Activated T-helper 1 cell treated with anti-CD3 and anti-CD28 coated beads, Interleukin-12 subunit alpha, Interleukin-12 subunit beta, Interleukin-2, Interleukin-4 antibody, amounts not matched to agents 30 ng/mL and 10 ng/mL and 1 ng/mL, durations not matched to agents 14 hours and 24 hours and 36 hours (primary cell): ENCODE data around the gene UAP1. TPM values are rescaled to one million over a fixed set of nuclear protein-coding genes. Genes with fewer than 3 reads are reported as not detected.
"Not testable (repeated sequence)": the region's sequence is repeated elsewhere in the genome, so short reads cannot be mapped to it uniquely, and the experiment has no call there.

Experiments
- DNase-seq: peaks from one replicate; pipeline ENCODE4 v3.0.0; 2021; ENCODE audit warnings: low spot score
- H3K27ac Mint-ChIP-seq: one replicate; pipeline ENCODE4 v1.8.0; 2021; ENCODE audit warnings: mild to moderate bottlenecking, mixed read lengths
- H3K27me3 Mint-ChIP-seq: one replicate; pipeline ENCODE4 v1.8.0; 2022; ENCODE audit warnings: mild to moderate bottlenecking, moderate library complexity, mixed read lengths; ENCODE audit not compliant: insufficient read depth
- H3K36me3 Mint-ChIP-seq: one replicate; pipeline ENCODE4 v1.8.0; 2021; ENCODE audit warnings: low read depth, mixed read lengths
- H3K4me1 Mint-ChIP-seq: one replicate; pipeline ENCODE4 v1.8.0; 2021; ENCODE audit warnings: low read depth, mixed read lengths
- H3K4me3 Mint-ChIP-seq: one replicate; pipeline ENCODE4 v1.8.0; 2021; ENCODE audit warnings: mild to moderate bottlenecking, moderate library complexity, mixed read lengths
- H3K9me3 Mint-ChIP-seq: one replicate; pipeline ENCODE4 v1.8.0; 2021; ENCODE audit warnings: mixed read lengths
- intact Hi-C: fragments of 100-400 bp; cut with micrococcal nuclease; formaldehyde crosslinking; loops from one replicate; pipeline ENCODE4 v1.15.1; 2024
- total RNA-seq: library from RNA; stranded (reverse); gene quantifications from 2 replicates; pipeline ENCODE4 v1.2.3, GENCODE V29; 2022

The UAP1 gene
- total RNA-seq, 1 donor from 2014 or later: 43.2 TPM

GRCh38 chr1:162551969-162552683 is 9.4 kb upstream of the UAP1 start:
- no peak overlapping the region for H3K27ac Mint-ChIP-seq
- H3K36me3 Mint-ChIP-seq: no peaks in the 10 kb centered on the region
- H3K27me3 Mint-ChIP-seq: peaks cover 4% of the 10 kb centered on the region
- no peaks in the 10 kb centered on the region for H3K4me1 Mint-ChIP-seq
- no peaks in the 10 kb centered on the region for H3K9me3 Mint-ChIP-seq
- no peak for DNase-seq
- H3K4me3 Mint-ChIP-seq: no peak overlapping the region
- intact Hi-C loops: no loop called here

- no peak overlapping the region for H3K4me3 Mint-ChIP-seq
- no peak for DNase-seq
- no peaks in the 10 kb centered on the region for H3K4me1 Mint-ChIP-seq
- no peak overlapping the region for H3K27ac Mint-ChIP-seq
- H3K36me3 Mint-ChIP-seq: no peaks in the 10 kb centered on the region
- no peaks in the 10 kb centered on the region for H3K9me3 Mint-ChIP-seq
- intact Hi-C loops: no loop called here
- H3K27me3 Mint-ChIP-seq: peaks cover 4% of the 10 kb centered on the region
These were observed 8.8 kb upstream of the UAP1 start for GRCh38 chr1:162552684-162553252.

GRCh38 chr1:162554258-162554657 is 7.3 kb upstream of the UAP1 start:
- no peaks in the 10 kb centered on the region for H3K36me3 Mint-ChIP-seq
- H3K4me1 Mint-ChIP-seq: no peaks in the 10 kb centered on the region
- intact Hi-C loops: no loop called here
- H3K27ac Mint-ChIP-seq: no peak overlapping the region
- no peaks in the 10 kb centered on the region for H3K9me3 Mint-ChIP-seq
- H3K27me3 Mint-ChIP-seq: no peaks in the 10 kb centered on the region
- no peak for DNase-seq
- no peak overlapping the region for H3K4me3 Mint-ChIP-seq

- peaks cover 5% of the 10 kb centered on the region for H3K36me3 Mint-ChIP-seq
- no peaks in the 10 kb centered on the region for H3K27me3 Mint-ChIP-seq
- H3K27ac Mint-ChIP-seq: no peak overlapping the region
- H3K4me1 Mint-ChIP-seq: peaks cover 21% of the 10 kb centered on the region
- intact Hi-C loops: no loop called here
- DNase-seq: no peak
- H3K4me3 Mint-ChIP-seq: no peak overlapping the region
- H3K9me3 Mint-ChIP-seq: no peaks in the 10 kb centered on the region
These were observed 4.0 kb upstream of the UAP1 start for GRCh38 chr1:162557536-162557935.

DNA sequence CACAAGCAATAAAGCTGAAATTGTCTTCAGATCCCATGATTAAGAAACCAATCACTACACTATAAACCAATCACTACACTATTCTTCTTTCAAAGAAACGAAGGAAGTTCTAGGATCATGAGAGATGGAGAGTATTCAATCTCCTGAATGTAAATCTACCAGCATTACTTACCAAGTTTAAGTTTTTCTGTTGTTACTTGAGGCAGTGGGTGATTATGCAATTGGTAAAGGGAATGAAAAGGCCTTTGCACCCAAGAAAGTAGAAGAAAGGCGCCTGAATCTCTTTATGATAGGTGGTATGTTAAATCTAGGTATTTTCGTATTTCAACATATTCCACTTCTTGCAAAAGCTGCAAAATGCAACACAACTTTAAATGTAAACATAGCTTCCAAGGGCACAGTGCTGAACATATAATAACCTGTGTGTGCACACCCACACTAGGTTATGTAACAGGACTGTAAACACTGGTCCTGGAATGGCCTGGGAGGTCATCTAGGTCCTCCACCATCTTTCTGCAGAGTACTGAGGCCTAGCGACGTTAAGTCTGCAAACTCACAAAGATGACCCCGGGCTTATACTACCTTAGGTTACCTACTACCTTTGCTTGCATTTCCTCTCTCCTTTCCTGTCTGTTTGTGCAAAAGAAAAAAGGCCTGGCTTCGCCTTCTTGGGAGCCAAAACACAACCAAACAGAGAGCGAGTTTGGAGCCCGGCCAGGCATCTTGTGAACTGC is 1.1 kb upstream of the UAP1 start:
- H3K4me1 Mint-ChIP-seq: peaks cover 45% of the 10 kb centered on the region
- H3K4me3 Mint-ChIP-seq: peak overlapping the region; percentile 87
- no peaks in the 10 kb centered on the region for H3K9me3 Mint-ChIP-seq
- no peaks in the 10 kb centered on the region for H3K27me3 Mint-ChIP-seq
- intact Hi-C loops: loop anchor here (1.0 to 5.0 kb wide), 5 partner anchors 63 to 793 kb away; partner anchors contain the start of genes ATF6, NOS1AP, NUF2 and UHMK1
- DNase-seq: no peak
- H3K36me3 Mint-ChIP-seq: peaks cover 10% of the 10 kb centered on the region
- H3K27ac Mint-ChIP-seq: peak overlapping the region; percentile 93

DNA sequence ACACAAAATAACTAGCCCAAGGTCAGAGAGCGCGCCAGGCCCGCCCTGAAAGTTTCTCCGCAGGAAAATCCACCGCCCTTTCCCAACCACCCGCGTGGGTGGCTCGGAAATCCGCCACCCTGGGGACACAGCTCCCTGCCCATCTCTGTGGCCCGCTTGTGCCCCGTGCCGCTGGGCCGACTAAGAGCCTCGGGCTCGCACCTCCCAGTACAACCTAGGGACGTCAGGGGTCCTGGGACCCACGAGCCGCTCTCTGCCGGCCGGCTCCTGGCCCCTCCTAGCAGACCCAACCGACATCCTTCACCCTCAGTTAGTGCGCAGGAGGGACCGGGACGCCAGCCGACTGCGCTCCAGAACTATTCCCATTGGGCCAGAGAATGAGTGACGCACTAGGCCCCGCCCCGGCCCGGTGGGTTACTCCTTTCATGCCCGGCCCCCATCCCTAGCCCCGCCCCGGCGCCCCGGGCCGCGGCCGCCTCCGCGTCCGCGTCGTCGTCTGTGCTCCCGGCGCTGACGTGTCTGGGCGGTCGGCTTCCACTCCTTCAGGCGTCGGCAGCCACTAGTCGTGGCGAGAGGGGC is 396 bp upstream of the UAP1 start:
- intact Hi-C loops: loop anchor here (1.0 to 5.0 kb wide), 5 partner anchors 64 to 794 kb away; partner anchors contain the start of genes ATF6, NOS1AP, NUF2 and UHMK1
- peaks cover 49% of the 10 kb centered on the region for H3K4me1 Mint-ChIP-seq
- peak overlapping the region; percentile 93 for H3K27ac Mint-ChIP-seq
- peak overlapping the region; percentile 87 for H3K4me3 Mint-ChIP-seq
- peak; percentile 96 for DNase-seq
- peaks cover 10% of the 10 kb centered on the region for H3K36me3 Mint-ChIP-seq
- H3K27me3 Mint-ChIP-seq: no peaks in the 10 kb centered on the region
- no peaks in the 10 kb centered on the region for H3K9me3 Mint-ChIP-seq

GRCh38 chr1:162562470-162562828 is 927 bp downstream of the UAP1 start:
- intact Hi-C loops: loop anchor here (5.0 kb wide), 1 partner anchor 795 kb away; the partner anchor contains the start of gene ATF6
- no peaks in the 10 kb centered on the region for H3K9me3 Mint-ChIP-seq
- DNase-seq: no peak
- peaks cover 49% of the 10 kb centered on the region for H3K4me1 Mint-ChIP-seq
- H3K4me3 Mint-ChIP-seq: peak overlapping the region; percentile 87
- H3K27ac Mint-ChIP-seq: peak overlapping the region; percentile 83
- peaks cover 19% of the 10 kb centered on the region for H3K36me3 Mint-ChIP-seq
- no peaks in the 10 kb centered on the region for H3K27me3 Mint-ChIP-seq

DNA sequence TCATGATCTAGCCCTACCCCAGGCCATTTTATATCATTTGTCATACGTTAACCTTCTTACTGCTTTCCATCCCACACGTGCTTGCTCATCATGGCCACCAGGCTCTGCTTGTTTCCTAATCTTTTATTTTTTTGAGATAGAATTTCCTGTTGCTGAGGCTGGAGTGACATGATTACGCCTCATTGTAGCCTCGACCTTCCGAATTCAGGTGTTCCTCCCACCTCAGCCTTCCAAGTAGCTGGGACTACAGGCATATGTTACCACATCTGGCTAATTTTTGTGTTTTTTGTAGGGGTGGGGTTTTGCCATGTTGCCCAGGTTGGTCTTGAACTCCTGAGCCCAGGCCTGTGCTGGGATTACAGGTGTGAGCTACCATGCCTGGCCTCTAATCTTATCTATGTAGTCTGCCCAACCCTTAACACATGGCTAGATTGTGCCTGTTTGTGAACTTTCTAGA is 3.3 kb downstream of the UAP1 start:
- no peaks in the 10 kb centered on the region for H3K9me3 Mint-ChIP-seq
- intact Hi-C loops: loop anchor here (5.0 kb wide), 1 partner anchor 797 kb away; the partner anchor contains the start of gene ATF6
- no peaks in the 10 kb centered on the region for H3K27me3 Mint-ChIP-seq
- no peak for DNase-seq
- no peak overlapping the region for H3K4me3 Mint-ChIP-seq
- H3K36me3 Mint-ChIP-seq: peaks cover 26% of the 10 kb centered on the region
- peaks cover 49% of the 10 kb centered on the region for H3K4me1 Mint-ChIP-seq
- H3K27ac Mint-ChIP-seq: peak overlapping the region; percentile 9

GRCh38 chr1:162565460-162565859 is 3.9 kb downstream of the UAP1 start:
- H3K4me1 Mint-ChIP-seq: peaks cover 46% of the 10 kb centered on the region
- H3K27ac Mint-ChIP-seq: no peak overlapping the region
- H3K9me3 Mint-ChIP-seq: no peaks in the 10 kb centered on the region
- intact Hi-C loops: no loop called here
- DNase-seq: no peak
- no peak overlapping the region for H3K4me3 Mint-ChIP-seq
- H3K36me3 Mint-ChIP-seq: peaks cover 26% of the 10 kb centered on the region
- H3K27me3 Mint-ChIP-seq: no peaks in the 10 kb centered on the region

- Mint-ChIP-seq H3K4me3 (no peak overlapping the region), H3K27me3 (no peaks in the 10 kb centered on the region), H3K9me3 (no peaks in the 10 kb centered on the region), H3K27ac (no peak overlapping the region), H3K4me1 (peaks cover 42% of the 10 kb centered on the region), H3K36me3 (peaks cover 26% of the 10 kb centered on the region)
- no peak for DNase-seq
- intact Hi-C loops: no loop called here
These were observed 5.3 kb downstream of the UAP1 start for GRCh38 chr1:162566870-162567269.

GRCh38 chr1:162568802-162569201 is 7.3 kb downstream of the UAP1 start:
- H3K4me1 Mint-ChIP-seq: peaks cover 32% of the 10 kb centered on the region
- H3K36me3 Mint-ChIP-seq: peaks cover 20% of the 10 kb centered on the region
- no peak for DNase-seq
- no peak overlapping the region for H3K4me3 Mint-ChIP-seq
- intact Hi-C loops: no loop called here
- H3K27ac Mint-ChIP-seq: no peak overlapping the region
- H3K9me3 Mint-ChIP-seq: no peaks in the 10 kb centered on the region
- H3K27me3 Mint-ChIP-seq: no peaks in the 10 kb centered on the region

DNA sequence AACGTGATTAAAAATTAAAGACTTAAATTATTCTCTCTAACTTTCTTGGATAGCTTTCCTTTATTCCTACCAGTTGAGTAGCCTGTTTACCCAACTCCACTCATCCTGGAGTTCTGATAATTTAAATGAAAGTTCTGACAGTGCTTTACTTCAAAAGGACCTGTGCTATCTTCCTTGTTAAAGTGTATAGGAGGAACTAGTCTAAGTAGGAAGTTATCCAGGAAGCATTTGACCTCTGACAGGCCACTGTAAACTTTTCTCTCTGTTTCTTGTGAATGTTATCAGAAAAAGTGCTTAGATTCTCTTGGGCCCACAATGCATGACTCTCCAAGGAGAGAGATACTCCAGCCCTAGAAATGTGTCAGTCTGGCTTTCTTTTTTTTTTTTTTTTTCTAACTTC is 9.2 kb downstream of the UAP1 start:
- intact Hi-C loops: no loop called here
- Mint-ChIP-seq H3K36me3 (peaks cover 16% of the 10 kb centered on the region), H3K27me3 (no peaks in the 10 kb centered on the region), H3K27ac (no peak overlapping the region), H3K4me3 (no peak overlapping the region), H3K4me1 (peaks cover 16% of the 10 kb centered on the region), H3K9me3 (no peaks in the 10 kb centered on the region)
- no peak for DNase-seq

DNA sequence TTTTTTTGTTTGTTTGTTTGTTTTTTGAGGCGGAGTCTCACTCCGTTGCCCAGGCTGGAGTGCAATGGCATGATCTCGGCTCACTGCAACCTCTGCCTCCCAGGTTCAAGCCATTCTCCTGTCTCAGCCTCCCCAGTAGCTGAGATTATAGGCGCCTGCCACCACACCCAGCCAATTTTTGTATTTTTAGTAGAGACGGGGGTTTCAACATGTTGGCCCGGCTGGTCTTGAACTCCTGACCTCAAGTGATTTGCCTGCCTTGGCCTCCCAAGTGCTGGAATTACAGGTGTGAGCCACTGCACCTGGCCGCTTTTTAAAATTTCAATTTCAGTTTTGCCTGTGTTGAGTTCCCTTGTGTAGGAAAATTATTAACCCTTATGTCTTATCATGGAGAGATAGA is 9.6 kb downstream of the UAP1 start:
- DNase-seq, intact Hi-C loops, H3K27ac Mint-ChIP-seq, H3K27me3 Mint-ChIP-seq, H3K4me3 Mint-ChIP-seq, H3K9me3 Mint-ChIP-seq: not testable (repeated sequence)
- H3K36me3 Mint-ChIP-seq: peaks cover 16% of the 10 kb centered on the region
- H3K4me1 Mint-ChIP-seq: peaks cover 13% of the 10 kb centered on the region
